Inflammatory macrophage treated with lipopolysaccharide for 1 hour (primary cell): ENCODE measurements around the gene VPS35L.

ENCODE experiments used
- DNase-seq, 2 donors: peaks; one replicate each; pipeline ENCODE4 v3.0.0-alpha.2; 2020 to 2022

The VPS35L gene, protein sequence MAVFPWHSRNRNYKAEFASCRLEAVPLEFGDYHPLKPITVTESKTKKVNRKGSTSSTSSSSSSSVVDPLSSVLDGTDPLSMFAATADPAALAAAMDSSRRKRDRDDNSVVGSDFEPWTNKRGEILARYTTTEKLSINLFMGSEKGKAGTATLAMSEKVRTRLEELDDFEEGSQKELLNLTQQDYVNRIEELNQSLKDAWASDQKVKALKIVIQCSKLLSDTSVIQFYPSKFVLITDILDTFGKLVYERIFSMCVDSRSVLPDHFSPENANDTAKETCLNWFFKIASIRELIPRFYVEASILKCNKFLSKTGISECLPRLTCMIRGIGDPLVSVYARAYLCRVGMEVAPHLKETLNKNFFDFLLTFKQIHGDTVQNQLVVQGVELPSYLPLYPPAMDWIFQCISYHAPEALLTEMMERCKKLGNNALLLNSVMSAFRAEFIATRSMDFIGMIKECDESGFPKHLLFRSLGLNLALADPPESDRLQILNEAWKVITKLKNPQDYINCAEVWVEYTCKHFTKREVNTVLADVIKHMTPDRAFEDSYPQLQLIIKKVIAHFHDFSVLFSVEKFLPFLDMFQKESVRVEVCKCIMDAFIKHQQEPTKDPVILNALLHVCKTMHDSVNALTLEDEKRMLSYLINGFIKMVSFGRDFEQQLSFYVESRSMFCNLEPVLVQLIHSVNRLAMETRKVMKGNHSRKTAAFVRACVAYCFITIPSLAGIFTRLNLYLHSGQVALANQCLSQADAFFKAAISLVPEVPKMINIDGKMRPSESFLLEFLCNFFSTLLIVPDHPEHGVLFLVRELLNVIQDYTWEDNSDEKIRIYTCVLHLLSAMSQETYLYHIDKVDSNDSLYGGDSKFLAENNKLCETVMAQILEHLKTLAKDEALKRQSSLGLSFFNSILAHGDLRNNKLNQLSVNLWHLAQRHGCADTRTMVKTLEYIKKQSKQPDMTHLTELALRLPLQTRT

DNA sequence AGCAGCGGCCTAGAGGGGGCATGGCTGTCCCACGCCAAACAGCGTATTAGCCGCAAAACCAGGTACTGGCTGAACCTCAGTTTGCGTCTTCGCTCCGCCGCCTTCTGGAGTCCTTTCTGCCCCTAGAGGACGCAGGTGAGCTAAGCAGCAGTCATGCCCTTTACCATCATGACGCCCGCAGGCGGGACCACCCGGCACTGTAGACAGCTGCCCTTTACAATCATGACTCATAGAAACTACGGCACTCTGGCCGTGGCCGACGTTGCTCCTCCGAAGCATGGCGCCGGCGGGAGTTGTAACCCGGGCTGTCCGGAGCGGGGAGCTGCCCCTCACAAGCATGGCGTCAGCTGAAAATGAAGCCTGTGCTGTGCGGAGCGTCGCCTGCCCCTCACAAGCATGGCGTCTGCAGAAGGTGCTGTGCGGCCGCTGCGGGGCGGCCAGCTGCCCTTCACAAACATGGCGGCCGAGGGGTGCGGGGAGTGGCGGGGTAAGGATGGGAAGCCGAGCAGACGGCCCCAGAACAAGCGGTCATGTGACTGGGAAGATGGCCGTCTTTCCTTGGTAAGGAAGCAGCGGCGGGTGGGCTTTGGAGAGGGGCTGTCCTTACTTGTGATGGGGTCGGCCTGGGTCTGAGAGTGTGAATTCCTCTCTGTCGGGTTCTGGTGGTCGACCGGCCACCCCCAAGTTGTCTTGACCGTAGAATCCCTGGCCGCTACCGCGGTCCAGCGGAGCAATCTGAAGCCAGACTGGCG, at the start of gene VPS35L:
VPS35L (plus strand) TSS at position 518 of the 752 bp plus-strand sequence; CDS start at position 545, 27 bp downstream.
- peak; percentile 94 to 98 for DNase-seq

DNA sequence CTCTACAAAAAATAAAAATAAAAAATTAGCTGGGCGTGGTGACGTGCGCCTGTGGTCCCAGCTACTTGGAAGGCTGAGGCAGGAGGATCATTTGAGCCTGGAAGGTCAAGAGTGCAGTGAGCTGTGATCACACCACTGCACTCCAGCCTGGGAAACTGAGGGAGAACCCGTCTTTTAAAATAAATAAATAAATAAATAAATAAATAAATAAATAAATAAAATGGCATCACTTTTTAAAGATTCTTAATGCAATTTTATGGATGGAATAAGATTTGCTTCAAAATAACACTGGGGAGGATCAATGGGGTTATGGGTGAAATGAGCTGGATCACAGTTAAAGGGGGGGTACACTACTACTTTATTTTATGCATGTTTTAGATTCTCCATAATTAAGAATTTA, 48.5 kb upstream of the VPS35L start:
- no peak for DNase-seq

DNA sequence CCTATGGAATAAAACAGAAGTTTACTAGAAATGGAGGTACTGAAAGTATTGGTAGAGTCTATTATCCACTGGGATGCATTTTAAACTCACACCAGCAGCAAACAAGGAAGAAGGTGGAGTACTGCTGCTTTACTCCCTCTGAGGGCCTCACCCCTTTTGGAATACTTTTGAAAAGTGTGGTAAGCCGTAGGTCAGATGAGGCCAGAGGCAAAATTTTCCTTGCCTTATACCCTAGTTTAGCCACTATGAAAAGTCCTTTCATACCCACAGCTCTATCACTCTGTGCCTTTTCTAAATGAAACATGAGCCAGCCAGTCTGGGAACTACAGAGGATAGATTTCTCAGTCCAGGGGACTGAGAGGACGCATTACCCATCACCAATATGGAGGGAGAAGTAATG, 47.6 kb upstream of the VPS35L start:
- no peak for DNase-seq

DNA sequence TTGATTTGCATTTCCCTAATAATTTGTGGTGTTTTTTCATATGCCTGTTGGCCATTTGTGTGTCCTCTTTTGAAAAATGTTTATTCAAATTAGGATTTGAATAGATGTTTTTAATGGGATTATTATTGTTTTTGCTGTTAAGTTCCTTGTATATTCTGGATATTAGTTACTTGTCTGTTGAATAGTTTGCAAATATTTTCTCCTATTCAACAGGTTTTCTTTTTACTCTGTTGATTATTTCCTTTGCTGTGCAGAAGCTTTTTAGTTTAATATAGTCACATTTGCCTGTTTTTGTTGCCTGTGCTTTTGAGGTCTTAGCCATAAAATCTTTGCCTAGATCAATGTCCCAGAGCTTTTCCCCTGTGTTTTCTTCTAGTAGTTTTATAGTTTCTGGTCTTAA, 43.2 kb upstream of the VPS35L start:
- no peak for DNase-seq

DNA sequence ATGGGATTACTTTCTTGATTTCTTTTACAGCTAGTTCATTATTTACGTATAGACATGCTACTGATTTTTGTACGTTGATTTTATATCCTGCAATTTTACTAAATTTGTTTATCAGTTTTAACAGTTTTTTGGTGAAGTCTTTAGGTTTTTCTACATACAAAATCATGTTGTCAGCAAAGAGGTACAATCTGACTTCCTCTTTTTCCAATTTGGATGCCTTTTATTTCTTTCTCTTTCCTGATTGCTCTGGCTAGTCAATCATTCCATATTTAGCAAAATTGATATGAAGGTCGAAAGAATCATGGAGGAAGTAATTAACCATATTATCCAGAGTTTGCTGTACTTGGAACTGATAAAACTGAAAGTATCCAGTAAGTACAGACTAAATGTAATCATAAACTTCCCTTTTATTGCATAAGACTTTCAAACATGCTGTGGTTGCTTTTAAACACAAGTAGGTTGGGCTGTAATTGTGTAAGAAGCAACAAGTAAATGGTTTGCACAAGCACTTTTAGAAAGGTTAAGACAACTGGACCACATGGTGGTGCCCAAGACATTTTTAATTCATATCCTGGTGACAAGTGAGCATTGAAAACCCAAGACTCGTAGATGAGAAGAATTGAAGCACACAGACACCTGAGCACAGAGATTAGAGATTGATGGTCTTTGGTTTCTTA, 42.0 kb upstream of the VPS35L start:
- peak; percentile 76 to 90 for DNase-seq

DNA sequence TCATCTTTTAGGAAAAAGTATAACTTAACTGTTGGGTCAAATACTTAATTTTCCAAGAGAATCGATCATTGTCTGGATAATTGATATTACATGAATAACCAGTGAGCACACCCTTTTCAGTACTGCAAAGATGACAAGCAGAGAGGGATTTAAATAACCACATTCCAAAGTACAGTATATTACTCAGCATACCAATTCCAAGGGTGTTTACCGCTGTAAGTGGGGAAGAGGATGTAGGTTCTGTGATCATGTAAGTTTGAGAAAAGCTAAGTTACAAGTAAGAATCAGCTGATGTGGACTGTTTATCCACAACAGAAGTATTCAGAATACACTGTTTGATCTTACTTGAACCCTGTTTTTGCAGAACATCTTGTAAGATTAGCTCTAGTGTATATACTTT, 39.7 kb upstream of the VPS35L start:
- no peak for DNase-seq

DNA sequence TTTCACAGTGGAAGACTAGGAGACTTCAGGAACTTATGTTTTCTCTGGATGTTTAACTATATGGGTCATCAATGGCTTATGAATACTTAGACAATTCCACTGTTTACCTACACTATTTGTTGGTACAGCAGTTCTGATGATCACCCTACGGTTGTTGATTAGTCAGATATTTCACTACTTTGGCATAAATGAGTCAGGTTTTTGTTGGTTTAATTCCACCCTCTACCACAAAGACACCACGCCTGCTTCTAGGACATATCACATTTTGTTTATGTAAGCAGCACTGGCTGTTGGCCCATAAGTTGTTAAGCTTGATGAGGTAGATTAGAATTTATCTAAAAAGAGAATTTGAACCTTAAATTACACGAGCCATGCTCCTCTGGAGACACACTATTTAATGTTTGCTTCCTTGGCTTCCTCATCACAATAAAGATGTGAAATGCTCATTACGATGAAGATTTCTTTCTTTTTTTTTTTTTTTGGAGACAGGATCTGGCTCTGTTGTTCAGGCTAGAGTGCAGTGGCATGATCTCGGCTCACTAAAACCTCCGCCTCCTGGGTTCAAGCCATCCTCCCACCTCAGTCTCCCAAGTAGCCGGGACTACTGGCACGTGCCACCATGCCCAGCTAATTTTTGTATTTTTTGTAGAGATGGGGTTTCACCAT, 37.9 kb upstream of the VPS35L start:
- no peak for DNase-seq

DNA sequence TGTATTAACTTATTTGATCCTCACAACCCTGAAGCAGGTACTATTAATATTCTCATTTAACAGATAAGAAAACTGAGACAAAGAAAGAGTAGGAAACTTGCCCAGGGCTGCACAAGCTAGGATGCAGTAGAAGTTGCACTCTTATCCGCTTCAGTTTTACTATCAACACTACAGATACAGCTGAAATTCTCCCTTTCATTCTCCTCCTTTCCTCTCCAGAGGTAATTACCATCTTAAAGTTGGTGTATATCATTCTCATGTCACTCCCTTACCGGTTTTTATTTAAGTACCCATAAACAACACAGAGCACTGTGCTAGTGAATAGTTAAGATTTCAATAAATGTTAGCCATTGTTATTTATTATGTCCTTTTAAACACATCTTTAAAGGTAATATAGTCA, 37.1 kb upstream of the VPS35L start:
- no peak for DNase-seq

DNA sequence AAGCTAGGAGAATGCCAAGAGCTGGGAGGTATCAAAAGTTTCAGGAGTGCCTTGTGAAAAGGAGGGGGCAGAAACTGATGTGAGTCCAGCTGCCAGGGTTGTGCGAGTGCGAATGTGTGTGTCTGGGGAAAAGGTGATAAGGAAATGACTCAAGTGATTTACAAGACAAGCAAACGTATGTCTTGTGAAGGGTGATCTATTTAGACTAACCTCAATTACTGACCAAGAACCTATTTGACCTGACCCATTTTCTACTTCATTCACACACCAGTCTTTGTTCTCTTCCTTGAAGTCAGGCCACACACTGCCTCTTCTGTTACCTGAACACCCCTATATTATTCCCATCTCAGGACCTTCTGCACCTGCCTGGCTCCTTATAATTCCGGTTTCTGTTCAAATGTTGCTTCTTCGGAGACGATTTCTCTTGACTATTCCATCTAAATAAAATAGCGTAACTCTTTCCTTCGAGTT, 34.6 kb upstream of the VPS35L start:
- DNase-seq = no peak

DNA sequence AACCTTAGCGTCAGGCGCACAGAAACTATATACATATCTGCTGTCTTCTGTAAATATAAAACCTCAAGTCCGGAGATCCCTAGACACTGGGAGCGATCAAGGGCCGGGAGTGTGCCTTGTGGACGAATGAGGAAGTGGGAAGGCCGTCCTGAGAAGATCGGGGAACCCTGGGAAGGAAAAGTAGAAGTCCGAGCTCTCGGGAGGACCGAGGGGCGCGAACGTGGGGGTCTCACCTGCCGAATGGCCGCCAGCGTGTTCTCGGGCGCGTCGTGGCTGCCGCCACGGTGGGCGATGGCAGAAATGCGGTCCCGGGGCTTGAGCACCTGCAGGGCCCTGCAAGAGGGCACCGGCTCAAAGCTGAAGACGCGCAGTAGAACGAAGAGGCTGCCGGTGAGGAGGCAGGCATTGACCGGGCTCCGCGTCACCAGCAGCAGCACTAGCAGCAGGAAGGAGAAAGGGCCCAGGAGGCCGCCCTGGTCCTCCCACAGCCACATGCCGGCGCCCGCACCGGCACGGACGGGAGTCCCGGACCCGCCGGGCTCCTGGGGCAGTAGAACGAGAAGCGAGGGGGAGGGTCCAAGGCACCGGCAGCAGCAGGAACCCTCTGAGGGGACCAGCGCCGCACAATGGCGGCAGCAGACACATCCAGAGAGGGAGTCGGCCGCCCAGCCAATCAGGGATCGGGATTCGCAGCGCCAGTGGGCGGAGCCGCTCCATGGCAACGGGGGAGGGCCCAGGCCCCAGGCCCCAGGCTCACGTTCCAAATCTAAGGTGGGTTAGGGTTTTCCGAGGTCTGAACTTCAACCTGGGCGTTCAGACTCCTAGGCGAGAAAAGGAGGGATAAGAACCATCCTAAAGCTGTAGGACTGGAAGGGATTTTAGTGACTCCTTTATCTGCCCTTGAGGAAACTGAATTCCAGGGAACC, 33.8 kb upstream of the VPS35L start, which contains the start of gene GDE1:
GDE1 (minus strand) TSS at position 628 of the 926 bp plus-strand sequence; CDS start at position 494, 134 bp downstream.
- DNase-seq = peak; percentile 82 to 93

DNA sequence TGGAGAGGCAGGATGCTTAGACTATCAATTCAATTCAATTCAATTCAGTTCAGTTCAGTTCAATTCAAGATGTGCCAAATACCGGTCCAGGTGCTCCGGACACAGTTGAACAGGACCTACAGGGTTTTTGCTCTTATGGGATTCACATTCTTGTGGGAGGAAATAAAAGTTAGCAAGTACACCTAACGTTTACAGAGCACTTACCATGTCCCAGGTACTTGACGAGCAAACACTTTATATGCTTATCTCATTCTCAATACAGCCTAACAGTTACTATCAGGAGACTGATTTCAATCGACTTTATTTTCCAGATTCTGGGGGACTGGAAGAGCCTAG, 33.1 kb upstream of the VPS35L start:
- no peak for DNase-seq

DNA sequence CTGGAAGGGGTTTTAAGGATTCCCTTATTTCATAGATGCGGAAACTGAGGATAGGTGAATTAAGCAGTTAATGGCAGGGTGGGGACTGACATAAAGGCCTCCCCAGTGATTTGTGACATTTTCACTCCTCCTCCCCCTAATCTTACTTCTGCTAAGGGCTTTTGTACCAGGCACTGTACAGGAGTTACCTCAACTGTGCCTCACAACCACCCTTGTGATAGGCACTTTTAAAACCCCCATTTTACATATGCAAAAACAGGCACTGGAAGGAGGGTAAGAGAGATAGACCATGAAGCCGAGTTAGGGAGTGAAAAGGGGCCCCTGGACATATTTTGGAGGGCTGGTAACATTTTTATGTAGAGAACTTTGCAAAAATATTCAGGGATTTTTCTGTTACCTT, 32.7 kb upstream of the VPS35L start:
- DNase-seq = no peak

DNA sequence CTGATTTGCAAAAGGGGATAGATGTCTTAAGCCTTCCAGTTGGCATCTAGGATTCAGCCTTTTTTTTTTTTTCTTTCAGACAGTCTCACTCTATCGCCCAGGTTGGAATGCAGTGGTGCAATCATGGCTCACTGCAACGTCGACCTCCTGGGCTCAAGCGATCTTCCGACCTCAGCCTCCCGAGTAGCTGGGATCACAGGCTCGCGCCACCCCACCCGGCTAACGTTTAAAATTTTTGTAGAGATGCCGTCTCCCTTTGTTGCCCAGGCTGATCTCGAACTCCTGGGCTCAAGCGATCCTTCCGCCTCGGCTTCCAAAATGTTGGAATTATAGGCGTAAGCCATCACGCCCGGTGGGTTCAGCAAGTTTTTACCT, 32.3 kb upstream of the VPS35L start:
- no peak for DNase-seq

DNA sequence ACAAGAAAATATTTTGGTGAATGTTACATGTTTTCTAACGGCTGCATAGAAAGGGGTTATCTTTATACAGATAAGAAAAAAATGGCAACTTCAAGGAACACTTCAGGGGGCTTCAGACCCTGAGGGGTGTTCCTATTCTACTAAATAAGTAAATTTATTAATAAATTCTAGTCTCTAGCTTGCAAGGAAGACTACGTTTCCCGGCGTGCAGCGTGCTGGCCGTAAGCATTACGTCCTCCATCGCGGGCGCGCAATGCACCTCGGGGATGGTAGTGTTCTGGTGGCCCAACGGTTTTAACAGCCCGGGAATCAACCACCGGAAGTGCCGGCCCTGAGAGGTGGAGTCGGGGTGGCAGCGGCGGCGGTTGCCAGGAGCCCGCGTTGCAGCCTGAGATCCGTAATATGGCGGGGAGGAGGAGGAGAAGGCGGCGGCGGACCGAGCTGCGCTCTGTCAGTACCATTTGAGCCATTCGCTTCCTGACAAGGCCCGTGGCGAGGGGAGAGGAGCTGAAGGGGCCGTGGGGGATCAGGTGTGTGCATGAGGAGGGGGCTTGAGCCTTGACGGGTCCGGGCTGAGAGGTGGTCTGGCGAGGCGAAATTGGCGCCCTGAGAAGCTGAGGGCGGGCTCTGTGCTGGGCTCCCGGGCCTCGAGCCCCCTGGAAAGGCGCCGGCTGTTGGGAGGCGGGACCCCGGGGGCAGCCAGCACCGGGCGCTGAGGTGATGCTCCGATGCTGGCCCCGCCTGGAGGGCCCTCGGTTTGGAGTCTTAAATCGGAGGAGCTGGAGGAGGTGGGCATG, 31.7 kb upstream of the VPS35L start, which contains the start of gene CCP110:
CCP110 (plus strand) TSS at position 384 of the 797 bp plus-strand sequence. CDS start 3,940 bp downstream, outside the sequence.
- peak; percentile 95 to 97 for DNase-seq

DNA sequence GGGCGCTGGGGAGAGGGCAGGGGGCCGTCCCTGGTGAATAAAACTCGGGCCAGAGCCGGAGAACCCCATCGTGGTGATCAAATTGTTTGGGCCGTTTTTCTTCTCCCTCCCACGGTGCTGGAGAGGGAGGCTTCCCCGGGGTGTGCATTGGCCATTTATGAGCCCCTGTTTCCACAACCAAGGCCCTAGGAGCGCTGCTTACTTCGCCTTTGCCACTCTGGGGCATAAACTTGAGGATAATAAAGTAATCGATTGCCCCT, 31.2 kb upstream of the VPS35L start:
- no peak for DNase-seq

DNA sequence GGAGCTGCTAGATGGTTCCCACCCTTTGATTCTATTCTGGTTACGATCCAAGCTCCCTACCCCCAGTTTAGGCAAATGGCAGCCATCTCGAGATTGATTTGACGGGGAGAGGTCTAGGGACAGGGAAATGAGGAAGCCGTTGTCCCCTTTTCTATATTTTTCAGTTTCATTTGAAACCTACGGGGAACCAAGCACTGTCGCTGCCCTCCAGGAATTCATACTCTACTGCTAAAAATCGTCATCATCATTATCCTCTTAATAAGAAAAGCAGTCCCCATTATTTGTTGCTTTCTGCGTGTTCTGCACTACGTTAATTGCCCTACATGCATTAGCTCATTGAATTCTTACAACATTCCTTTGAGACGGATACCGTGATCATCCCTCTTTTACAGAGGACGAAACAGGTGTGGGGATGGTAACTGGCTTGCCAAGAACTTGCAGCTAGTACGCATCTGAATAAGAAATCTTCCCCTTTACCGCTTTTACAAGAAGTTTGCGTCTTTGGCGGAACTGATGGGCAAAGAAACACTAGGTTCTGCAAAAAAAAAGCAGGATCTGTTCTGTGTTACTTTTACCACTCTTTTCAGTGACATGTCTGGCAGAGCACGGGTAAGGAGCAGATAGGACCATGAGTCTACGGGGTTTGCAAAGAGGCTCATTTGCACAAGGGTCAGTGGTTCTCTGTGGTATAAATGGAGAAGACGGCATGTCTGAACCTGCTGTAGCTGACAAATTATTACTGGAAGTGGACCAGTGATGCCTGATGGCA, 30.7 kb upstream of the VPS35L start:
- peak in 1 of 2 donors; percentile 33 for DNase-seq

DNA sequence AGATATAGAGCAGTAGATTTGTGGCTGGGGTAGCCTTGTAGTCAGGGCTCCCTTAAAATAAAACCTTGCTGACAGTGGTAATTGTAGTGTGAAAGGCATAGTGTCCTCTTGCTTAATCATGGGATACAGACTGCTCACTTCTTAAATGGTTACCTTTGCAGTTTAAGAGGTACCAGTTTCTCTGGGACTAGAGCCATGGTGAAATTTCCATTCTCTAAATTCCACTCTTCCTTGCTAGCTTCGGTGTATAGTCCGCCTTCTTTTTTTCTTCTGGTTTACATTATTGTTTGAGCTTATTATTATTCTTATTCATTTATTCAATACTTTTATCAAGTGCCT, 30.1 kb upstream of the VPS35L start:
- DNase-seq = no peak

DNA sequence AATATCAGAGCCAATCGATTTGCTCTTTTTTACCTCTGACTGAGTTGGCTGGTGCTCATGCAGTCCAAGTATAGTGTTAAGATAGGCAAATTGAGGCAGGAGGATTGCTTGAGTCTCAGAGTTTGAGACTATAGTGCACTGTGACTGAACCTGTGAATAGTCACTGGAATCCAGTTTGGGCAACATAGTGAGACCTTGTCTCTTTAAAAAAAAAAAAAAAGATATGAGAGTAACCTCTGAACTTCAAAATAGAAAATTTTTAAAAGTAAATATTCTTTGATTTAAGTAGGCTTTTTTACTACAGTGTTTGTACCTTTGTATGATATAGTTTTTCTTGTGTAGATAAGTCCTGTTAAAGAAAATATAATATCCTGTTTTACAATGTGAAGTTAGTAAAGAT, 28.3 kb upstream of the VPS35L start:
- DNase-seq = no peak

DNA sequence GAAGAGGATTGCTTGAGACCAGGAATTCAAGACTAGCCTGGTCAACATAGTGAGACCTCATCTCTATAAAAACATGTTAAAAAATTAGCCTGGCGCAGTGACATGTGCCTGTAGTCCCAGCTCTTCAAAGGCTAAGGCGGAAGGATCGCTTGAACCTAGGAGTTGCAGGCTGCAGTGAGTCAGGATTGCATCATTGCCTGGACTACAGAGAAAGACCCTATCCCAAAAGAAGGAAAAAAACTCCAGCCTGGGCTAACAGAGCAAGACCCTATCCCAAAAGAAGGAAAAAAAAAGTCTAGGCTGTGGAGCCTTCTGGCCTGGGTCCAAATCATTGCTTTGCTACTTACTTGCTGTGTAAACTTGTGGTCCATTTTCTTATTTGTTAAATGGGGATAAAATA, 26.8 kb upstream of the VPS35L start:
- no peak for DNase-seq
